Measurements from ENCODE around the gene FAM120A.

DNA sequence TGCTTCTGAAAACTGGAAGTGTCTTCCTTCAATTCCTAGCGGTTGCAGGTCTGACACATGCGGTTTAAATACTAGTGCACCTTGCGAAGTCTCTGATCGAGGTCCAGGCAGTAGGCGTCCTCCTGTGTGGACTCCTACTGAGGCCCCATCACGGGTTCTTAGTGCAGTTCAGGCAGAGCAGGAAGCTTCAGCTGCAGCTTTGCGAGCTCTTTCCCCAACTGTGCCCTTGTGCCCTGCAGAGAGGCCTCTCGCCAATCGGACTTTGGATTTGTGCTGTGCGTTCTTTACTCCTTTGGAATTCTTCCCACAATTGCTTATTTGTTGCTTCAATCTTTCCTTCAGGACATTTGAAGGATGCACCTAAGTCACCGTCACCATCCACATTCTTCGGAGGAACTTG lies 42.5 kb downstream of the FAM120A start:
- TF ChIP-seq POLR2AphosphoS5 (IDR thresholded peaks at IDR 0.05) (no peak), EP300 (IDR thresholded peaks at IDR 0.05) (no peak), POLR2A (IDR thresholded peaks at IDR 0.05) (no peak)
- TF ChIP-seq, protein P1, sequence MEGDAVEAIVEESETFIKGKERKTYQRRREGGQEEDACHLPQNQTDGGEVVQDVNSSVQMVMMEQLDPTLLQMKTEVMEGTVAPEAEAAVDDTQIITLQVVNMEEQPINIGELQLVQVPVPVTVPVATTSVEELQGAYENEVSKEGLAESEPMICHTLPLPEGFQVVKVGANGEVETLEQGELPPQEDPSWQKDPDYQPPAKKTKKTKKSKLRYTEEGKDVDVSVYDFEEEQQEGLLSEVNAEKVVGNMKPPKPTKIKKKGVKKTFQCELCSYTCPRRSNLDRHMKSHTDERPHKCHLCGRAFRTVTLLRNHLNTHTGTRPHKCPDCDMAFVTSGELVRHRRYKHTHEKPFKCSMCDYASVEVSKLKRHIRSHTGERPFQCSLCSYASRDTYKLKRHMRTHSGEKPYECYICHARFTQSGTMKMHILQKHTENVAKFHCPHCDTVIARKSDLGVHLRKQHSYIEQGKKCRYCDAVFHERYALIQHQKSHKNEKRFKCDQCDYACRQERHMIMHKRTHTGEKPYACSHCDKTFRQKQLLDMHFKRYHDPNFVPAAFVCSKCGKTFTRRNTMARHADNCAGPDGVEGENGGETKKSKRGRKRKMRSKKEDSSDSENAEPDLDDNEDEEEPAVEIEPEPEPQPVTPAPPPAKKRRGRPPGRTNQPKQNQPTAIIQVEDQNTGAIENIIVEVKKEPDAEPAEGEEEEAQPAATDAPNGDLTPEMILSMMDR (IDR thresholded peaks at IDR 0.05): no peak

Data from sigmoid colon (tissue), 4 donors.